ENCODE results near the gene PCDHB2. TPM values are rescaled to one million over a fixed set of nuclear protein-coding genes. Genes with fewer than 3 reads are reported as not detected.
"Not testable (repeated sequence)": the region's sequence is repeated elsewhere in the genome, so short reads cannot be mapped to it uniquely, and the experiment has no call there.

Gene PCDHB2
- total RNA-seq: under 1 TPM in 1 of 3 donors, not detected in 2; 0.19 TPM

GRCh38 chr5:141094481-141095262 lies at the start of gene PCDHB2:
PCDHB2 (plus strand) TSS chr5:141094615; CDS start chr5:141094791, 176 bp downstream.
- Mint-ChIP-seq H3K4me1 (ENCODE audit: low read depth) (no peaks in the 10 kb centered on the region), H3K4me3 (no peak within 1 kb of the TSS), H3K27me3 (ENCODE audit: low read depth) (peaks cover 49% of the 10 kb centered on the region), H3K9me3 (peaks cover 29% of the 10 kb centered on the region), H3K36me3 (ENCODE audit: insufficient read depth) (no peaks in the 10 kb centered on the region)
- DNase-seq (no peak), ATAC-seq (no peak)

GRCh38 chr5:141050622-141051520 lies 43.5 kb upstream of the PCDHB2 start, which contains the start of gene PCDHB1:
PCDHB1 (plus strand) TSS chr5:141051374; CDS start chr5:141051471, 97 bp downstream.
- H3K9me3 Mint-ChIP-seq: peaks cover 14% of the 10 kb centered on the region
- peaks cover 4% of the 10 kb centered on the region for H3K4me1 Mint-ChIP-seq (ENCODE audit: low read depth)
- H3K4me3 Mint-ChIP-seq: peak within 1 kb of the TSS; percentile 19
- H3K27me3 Mint-ChIP-seq (ENCODE audit: low read depth): peaks cover 55% of the 10 kb centered on the region
- DNase-seq (no peak), ATAC-seq (no peak)
- peaks cover 4% of the 10 kb centered on the region for H3K36me3 Mint-ChIP-seq (ENCODE audit: insufficient read depth)

GRCh38 chr5:141051521-141051866 lies 42.9 kb upstream of the PCDHB2 start:
- H3K27me3 Mint-ChIP-seq (ENCODE audit: low read depth): peaks cover 55% of the 10 kb centered on the region
- H3K9me3 Mint-ChIP-seq: peaks cover 14% of the 10 kb centered on the region
- peaks cover 4% of the 10 kb centered on the region for H3K4me1 Mint-ChIP-seq (ENCODE audit: low read depth)
- peak overlapping the region; percentile 19 for H3K4me3 Mint-ChIP-seq
- ATAC-seq: no peak
- no peak for DNase-seq
- H3K36me3 Mint-ChIP-seq (ENCODE audit: insufficient read depth): peaks cover 4% of the 10 kb centered on the region

DNA sequence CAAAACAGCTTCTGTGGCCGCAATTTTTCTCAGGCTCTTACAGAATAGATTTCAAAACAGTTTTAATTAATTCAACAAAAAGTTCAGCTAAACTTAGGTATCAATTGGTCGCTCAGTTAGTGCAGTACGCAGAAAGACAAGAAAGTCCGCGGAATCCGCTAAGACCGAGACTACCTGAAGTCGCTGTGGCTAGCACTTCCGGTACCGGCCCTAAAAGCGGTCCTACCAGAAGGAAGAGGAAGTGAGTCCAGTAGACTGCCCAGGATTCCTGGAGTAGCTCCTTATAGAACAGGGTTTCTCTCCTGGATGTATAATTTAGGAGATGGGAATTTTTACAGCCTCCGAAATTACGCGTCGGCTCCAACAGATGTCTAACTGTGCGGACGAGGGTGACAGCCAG lies 16.6 kb upstream of the PCDHB2 start:
- peaks cover 14% of the 10 kb centered on the region for H3K9me3 Mint-ChIP-seq
- H3K4me3 Mint-ChIP-seq: no peak overlapping the region
- H3K27me3 Mint-ChIP-seq (ENCODE audit: low read depth): peaks cover 23% of the 10 kb centered on the region

DNA sequence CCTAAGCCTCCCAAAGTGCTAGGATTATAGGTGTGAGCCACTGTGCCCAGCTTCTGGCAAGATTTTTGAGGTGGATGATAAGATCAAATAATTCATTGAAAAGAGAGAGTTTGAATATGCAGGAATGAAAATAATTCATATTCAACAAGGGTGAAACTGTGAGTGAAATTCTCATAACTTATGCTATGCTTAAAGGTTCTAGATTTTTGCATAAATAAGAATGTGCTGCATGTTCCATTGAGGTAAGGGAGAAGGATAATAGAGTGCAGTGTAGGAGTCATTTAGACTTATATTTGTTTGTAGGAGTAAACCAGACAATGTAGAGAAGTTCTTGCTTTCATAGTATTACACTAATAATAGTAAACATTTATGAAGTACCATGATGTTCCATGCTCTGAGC lies 12.2 kb upstream of the PCDHB2 start:
- DNase-seq: no peak
- ATAC-seq: no peak
- Mint-ChIP-seq H3K9me3 (peaks cover 9% of the 10 kb centered on the region), H3K4me1 (ENCODE audit: low read depth) (peaks cover 4% of the 10 kb centered on the region), H3K4me3 (no peak overlapping the region), H3K36me3 (ENCODE audit: insufficient read depth) (no peaks in the 10 kb centered on the region), H3K27me3 (ENCODE audit: low read depth) (peaks cover 45% of the 10 kb centered on the region)

More for the DNA sequence above, 16.6 kb upstream of the PCDHB2 start:
- H3K36me3 Mint-ChIP-seq (ENCODE audit: insufficient read depth): no peaks in the 10 kb centered on the region
- ATAC-seq: no peak
- no peak for DNase-seq
- no peaks in the 10 kb centered on the region for H3K4me1 Mint-ChIP-seq (ENCODE audit: low read depth)

- Mint-ChIP-seq H3K36me3 (ENCODE audit: insufficient read depth) (no peaks in the 10 kb centered on the region), H3K27me3 (ENCODE audit: low read depth) (peaks cover 39% of the 10 kb centered on the region), H3K9me3 (no peaks in the 10 kb centered on the region), H3K4me3 (peak overlapping the region; percentile 83), H3K4me1 (ENCODE audit: low read depth) (peaks cover 4% of the 10 kb centered on the region)
- peak; percentile 15 for DNase-seq
- peak; percentile 72 to 86 for ATAC-seq
Measured at GRCh38 chr5:141084487-141084989, 9.9 kb upstream of the PCDHB2 start.

DNA sequence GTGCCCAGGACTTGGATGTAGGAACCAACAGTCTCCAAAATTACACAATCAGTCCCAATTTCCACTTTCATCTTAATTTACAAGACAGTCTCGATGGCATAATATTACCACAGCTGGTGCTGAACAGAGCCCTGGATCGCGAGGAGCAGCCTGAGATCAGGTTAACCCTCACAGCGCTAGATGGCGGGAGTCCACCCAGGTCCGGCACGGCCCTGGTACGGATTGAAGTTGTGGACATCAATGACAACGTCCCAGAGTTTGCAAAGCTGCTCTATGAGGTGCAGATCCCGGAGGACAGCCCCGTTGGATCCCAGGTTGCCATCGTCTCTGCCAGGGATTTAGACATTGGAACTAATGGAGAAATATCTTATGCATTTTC lies 837 bp downstream of the PCDHB2 start:
- H3K9me3 Mint-ChIP-seq: peaks cover 34% of the 10 kb centered on the region
- ATAC-seq (no peak), DNase-seq (no peak)
- H3K27me3 Mint-ChIP-seq (ENCODE audit: low read depth): peaks cover 51% of the 10 kb centered on the region
- no peaks in the 10 kb centered on the region for H3K36me3 Mint-ChIP-seq (ENCODE audit: insufficient read depth)
- H3K4me3 Mint-ChIP-seq: no peak overlapping the region
- H3K4me1 Mint-ChIP-seq (ENCODE audit: low read depth): no peaks in the 10 kb centered on the region

GRCh38 chr5:141096181-141096580 lies 1.8 kb downstream of the PCDHB2 start:
- DNase-seq; ATAC-seq; H3K4me1 Mint-ChIP-seq (ENCODE audit: low read depth); H3K4me3 Mint-ChIP-seq; H3K36me3 Mint-ChIP-seq (ENCODE audit: insufficient read depth): not testable (repeated sequence)
- Mint-ChIP-seq H3K9me3 (peaks cover 38% of the 10 kb centered on the region), H3K27me3 (ENCODE audit: low read depth) (peaks cover 60% of the 10 kb centered on the region)

DNA sequence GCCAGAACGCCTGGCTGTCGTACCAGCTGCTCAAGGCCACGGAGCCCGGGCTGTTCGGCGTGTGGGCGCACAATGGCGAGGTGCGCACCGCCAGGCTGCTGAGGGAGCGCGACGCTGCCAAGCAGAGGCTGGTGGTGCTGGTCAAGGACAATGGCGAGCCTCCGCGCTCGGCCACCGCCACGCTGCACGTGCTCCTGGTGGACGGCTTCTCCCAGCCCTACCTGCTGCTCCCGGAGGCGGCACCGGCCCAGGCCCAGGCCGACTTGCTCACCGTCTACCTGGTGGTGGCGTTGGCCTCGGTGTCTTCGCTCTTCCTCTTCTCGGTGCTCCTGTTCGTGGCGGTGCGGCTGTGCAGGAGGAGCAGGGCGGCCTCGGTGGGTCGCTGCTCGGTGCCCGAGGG lies 2.2 kb downstream of the PCDHB2 start:
- not testable (repeated sequence) for H3K36me3 Mint-ChIP-seq (ENCODE audit: insufficient read depth); H3K4me3 Mint-ChIP-seq; ATAC-seq; DNase-seq; H3K4me1 Mint-ChIP-seq (ENCODE audit: low read depth)
- H3K27me3 Mint-ChIP-seq (ENCODE audit: low read depth): peaks cover 64% of the 10 kb centered on the region
- H3K9me3 Mint-ChIP-seq: peaks cover 41% of the 10 kb centered on the region

DNA sequence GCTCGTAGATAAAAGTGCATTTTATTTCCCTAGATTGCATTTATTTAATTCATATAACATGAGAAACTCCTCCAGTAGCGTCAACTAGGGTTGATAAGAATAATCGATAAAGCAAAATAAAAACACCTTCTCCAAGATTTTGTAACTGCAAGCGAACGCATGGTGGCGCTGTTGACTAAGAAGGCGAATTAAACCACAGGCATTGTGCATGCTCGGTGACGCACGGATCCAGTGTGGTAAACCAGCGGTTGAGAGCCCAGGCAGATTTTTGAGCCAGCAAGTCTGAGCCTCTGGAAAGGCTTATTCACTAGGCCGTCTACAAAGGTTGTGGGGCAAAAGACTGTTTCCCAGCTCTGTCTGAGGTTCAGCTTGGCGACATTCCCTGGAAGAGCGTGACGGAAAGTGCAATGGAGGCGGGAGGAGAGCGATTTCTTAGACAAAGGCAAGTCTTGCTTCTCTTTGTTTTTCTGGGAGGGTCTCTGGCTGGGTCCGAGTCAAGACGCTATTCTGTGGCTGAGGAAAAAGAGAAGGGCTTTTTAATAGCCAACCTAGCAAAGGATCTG lies 5.9 kb downstream of the PCDHB2 start, which contains the start of gene PCDHB3:
TSS of gene PCDHB3 (plus strand) at position 231 of the 563 bp plus-strand sequence. CDS start at position 408, 177 bp downstream.
- Mint-ChIP-seq H3K27me3 (ENCODE audit: low read depth) (peaks cover 47% of the 10 kb centered on the region), H3K4me3 (peak within 1 kb of the TSS; percentile 42), H3K9me3 (peaks cover 19% of the 10 kb centered on the region), H3K4me1 (ENCODE audit: low read depth) (no peaks in the 10 kb centered on the region), H3K36me3 (ENCODE audit: insufficient read depth) (no peaks in the 10 kb centered on the region)
- no peak for ATAC-seq
- DNase-seq: no peak

GRCh38 chr5:141101059-141101458 lies 6.6 kb downstream of the PCDHB2 start:
- no peaks in the 10 kb centered on the region for H3K4me1 Mint-ChIP-seq (ENCODE audit: low read depth)

GRCh38 chr5:141102070-141102469 lies 7.7 kb downstream of the PCDHB2 start:
- not testable (repeated sequence) for H3K4me3 Mint-ChIP-seq
- H3K9me3 Mint-ChIP-seq: peaks cover 12% of the 10 kb centered on the region

More at GRCh38 chr5:141101059-141101458, 6.6 kb downstream of the PCDHB2 start:
- H3K36me3 Mint-ChIP-seq (ENCODE audit: insufficient read depth): no peaks in the 10 kb centered on the region
- H3K27me3 Mint-ChIP-seq (ENCODE audit: low read depth): peaks cover 41% of the 10 kb centered on the region
- H3K4me3 Mint-ChIP-seq: no peak overlapping the region
- peaks cover 12% of the 10 kb centered on the region for H3K9me3 Mint-ChIP-seq
- ATAC-seq (no peak), DNase-seq (no peak)

DNA sequence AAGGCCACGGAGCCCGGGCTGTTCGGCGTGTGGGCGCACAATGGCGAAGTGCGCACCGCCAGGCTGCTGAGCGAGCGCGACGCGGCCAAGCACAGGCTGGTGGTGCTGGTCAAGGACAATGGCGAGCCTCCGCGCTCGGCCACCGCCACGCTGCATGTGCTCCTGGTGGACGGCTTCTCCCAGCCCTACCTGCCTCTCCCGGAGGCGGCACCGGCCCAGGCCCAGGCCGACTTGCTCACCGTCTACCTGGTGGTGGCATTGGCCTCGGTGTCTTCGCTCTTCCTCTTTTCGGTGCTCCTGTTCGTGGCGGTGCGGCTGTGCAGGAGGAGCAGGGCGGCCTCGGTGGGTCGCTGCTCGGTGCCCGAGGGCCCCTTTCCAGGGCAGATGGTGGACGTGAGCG lies 8.1 kb downstream of the PCDHB2 start:
- H3K4me1 Mint-ChIP-seq (ENCODE audit: low read depth); H3K36me3 Mint-ChIP-seq (ENCODE audit: insufficient read depth); ATAC-seq; DNase-seq; H3K4me3 Mint-ChIP-seq: not testable (repeated sequence)
- Mint-ChIP-seq H3K9me3 (peaks cover 12% of the 10 kb centered on the region), H3K27me3 (ENCODE audit: low read depth) (peaks cover 34% of the 10 kb centered on the region)

More at GRCh38 chr5:141102070-141102469, 7.7 kb downstream of the PCDHB2 start:
- ATAC-seq; DNase-seq; H3K4me1 Mint-ChIP-seq (ENCODE audit: low read depth); H3K36me3 Mint-ChIP-seq (ENCODE audit: insufficient read depth): not testable (repeated sequence)
- peaks cover 37% of the 10 kb centered on the region for H3K27me3 Mint-ChIP-seq (ENCODE audit: low read depth)

DNA sequence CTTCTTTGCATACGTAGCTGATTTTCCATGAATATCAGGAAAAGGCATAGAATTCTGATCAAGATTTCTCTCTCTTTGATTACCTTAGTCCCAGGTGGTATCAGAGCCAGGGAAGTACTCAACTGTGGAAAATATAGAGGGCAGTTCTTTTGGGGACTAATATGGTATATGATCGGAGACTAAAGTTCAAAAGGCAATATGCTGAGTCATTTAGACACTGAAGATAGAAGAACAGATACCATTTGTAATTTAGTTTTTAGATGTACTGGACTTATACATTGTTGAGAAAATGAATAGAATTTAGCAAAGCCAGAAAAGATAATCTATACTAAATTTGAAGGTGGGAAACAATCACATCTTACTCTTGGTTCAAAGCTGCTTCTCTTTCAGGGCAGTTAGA lies 10.9 kb downstream of the PCDHB2 start:
- no peaks in the 10 kb centered on the region for H3K4me1 Mint-ChIP-seq (ENCODE audit: low read depth)
- DNase-seq (no peak), ATAC-seq (no peak)
- no peaks in the 10 kb centered on the region for H3K36me3 Mint-ChIP-seq (ENCODE audit: insufficient read depth)
- no peak overlapping the region for H3K4me3 Mint-ChIP-seq
- H3K27me3 Mint-ChIP-seq (ENCODE audit: low read depth): peaks cover 21% of the 10 kb centered on the region
- H3K9me3 Mint-ChIP-seq: peaks cover 6% of the 10 kb centered on the region

All from activated T-cell treated with anti-CD3 and anti-CD28 coated beads, Interleukin-2, amount 50 U/mL, for 4 hours (primary cell).